Stimulated activated CD4-positive, alpha-beta T cell treated with anti-CD3 and anti-CD28 coated beads, Interleukin-1b, Interleukin-23, amount 100 ng/mL, for 1 hour (primary cell): ENCODE measurements around the gene KLHL30.

Experiments used
- DNase-seq, 2 donors: peaks; one replicate each; pipeline ENCODE4 v3.0.0-alpha.2; 2020; ENCODE audit warnings: low read depth in 2 of 2

The KLHL30 gene

GRCh38 chr2:238173692-238174091, 35.2 kb downstream of the KLHL30 start:
- no peak for DNase-seq

DNA sequence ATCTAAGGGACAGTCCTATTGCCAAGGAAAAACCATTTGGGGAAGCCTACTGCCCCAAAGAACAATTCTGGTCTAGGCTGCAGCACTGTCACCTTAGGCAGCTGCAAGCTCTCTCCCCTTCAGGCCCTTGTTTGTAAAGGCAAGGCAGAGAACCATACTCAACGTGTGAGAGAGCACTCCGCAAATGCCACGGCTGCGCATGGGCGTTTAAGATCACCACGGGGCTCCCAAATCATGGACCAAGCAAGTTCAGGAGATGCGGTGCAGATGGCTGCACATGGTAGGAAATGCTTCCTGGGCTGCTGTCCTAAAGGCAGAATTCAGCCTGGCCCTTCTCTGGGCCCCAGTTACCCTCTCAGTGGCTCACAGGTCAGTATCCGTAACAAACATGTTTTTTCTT, 35.8 kb downstream of the KLHL30 start:
- DNase-seq, result no peak

GRCh38 chr2:238174701-238175100, 36.2 kb downstream of the KLHL30 start:
- DNase-seq, result no peak

- DNase-seq, result no peak
Observed at GRCh38 chr2:238176613-238177012, 38.1 kb downstream of the KLHL30 start.

DNA sequence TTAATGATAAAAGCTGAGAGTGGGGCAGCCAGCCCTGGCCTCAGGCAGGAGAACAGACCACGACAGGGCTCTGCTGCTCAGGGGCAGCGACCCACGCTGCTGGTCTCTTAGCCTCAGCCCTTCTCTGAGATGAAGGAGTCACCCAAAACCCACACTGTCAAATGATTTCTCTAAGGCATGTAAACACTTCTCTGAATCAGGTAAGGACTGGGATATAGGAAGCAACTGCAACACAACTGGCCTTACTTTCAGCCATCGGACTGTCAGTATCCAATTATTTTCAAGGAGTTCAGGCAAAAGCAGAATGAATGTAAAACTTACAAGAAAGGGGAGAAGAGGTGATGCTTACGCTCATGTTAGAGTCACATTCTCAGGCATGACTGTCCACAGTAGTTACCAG, 42.1 kb downstream of the KLHL30 start:
- no peak for DNase-seq

GRCh38 chr2:238182362-238182761, 43.9 kb downstream of the KLHL30 start:
- DNase-seq, result no peak

- no peak for DNase-seq
Observed at GRCh38 chr2:238183821-238184220, 45.4 kb downstream of the KLHL30 start.

DNA sequence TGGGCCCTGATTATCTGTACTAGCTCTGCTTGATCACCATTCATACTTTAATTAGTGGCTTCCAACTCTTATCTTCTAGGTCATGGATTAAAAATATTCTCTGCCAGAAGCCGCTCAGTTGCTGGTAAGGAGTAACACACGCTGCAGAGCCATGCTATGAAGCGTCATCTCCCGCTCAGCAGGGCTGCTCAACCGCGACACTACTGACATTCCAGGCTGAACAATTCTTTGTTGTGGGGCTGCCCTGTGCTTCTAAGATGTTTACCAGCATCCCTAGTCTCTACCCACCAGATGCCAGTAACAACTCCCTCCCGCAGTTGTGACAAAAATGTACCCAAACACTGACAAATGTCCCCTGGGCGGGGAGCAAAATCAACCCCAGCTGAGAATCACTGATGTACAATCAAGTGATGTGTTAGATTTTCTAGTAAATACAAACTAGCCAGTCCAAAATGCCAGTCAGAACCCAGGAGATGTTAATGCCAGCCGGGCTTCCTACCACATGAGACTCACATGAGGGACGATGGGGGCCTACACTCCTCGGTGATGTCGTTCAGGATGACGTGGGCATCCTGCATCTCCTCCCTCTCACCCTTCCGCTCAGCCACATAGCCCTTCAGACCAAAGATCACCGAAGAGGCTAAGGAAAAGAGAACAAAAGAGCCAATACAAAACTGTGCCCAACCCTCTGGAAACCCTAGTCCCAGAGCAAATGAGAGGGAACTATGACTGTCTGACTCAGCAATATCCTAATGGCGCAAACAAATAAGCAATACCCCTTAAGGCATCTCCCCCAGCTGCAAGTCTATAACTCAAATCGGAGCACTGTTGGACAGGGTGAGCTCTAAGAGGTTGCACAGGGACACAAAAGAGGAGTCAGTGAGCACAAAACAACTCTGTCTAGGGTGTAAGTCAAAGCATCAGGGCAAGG, 49.4 kb downstream of the KLHL30 start:
- DNase-seq, result no peak

DNA sequence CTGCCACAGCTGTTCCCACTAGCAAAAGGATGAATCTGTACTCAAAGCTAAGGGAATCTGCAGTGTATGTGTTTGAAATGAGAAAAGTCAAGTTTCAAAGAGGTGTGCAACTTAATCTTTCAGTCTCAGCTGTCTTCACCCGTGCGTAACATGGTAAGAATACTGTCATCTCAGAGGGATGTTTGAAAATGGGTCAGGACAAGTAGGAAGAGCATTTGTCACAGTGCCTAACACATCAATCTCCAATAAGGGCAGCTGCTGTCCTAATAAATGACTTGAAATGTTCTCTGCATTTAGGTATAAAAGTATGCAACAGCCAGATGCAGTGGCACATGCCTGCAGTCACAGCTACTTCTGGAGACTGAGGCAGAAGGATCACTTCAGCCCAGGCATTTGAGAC, 52.0 kb downstream of the KLHL30 start:
- DNase-seq, result no peak
